Activated CD8-positive, alpha-beta T cell treated with anti-CD3 and anti-CD28 coated beads, Interleukin-2, amount 10 ng/mL, durations not matched to agents 7 days and 5 days (primary cell): Measurements from ENCODE around the gene DHX34. TPM values are rescaled to one million over a fixed set of nuclear protein-coding genes. Genes with fewer than 3 reads are reported as not detected.
A peak's percentile ranks its signal among the peaks of the same experiment; 100 is the strongest.
"Not testable (repeated sequence)": the region's sequence is repeated elsewhere in the genome, so short reads cannot be mapped to it uniquely, and the experiment has no call there.

Source experiments
- ATAC-seq: fragments of 150-1000 bp; cut with Tn5 transposase; one replicate; pipeline ENCODE4 v1.10.0; 2021; ENCODE audit warnings: moderate library complexity
- CTCF ChIA-PET: fragments of 350-600 bp; sonication (Branson Sonifier 250); formaldehyde crosslinking; loops from one replicate; lab custom pipeline; 2021; ENCODE audit warnings: antibody characterized with exemption; lab: Charles Lee
- POLR2A ChIA-PET: fragments of 350-600 bp; sonication (Branson Sonifier 250); formaldehyde crosslinking; loops from one replicate; lab custom pipeline; 2021; ENCODE audit warnings: antibody characterized with exemption; lab: Charles Lee
- DNase-seq: peaks from one replicate; pipeline ENCODE4 v3.0.0-alpha.2; 2020
- H3K27ac Mint-ChIP-seq: one replicate; pipeline ENCODE4 v1.8.0; 2021; ENCODE audit warnings: mild to moderate bottlenecking, mixed read lengths
- H3K27me3 Mint-ChIP-seq: one replicate; pipeline ENCODE4 v1.8.0; 2021; ENCODE audit warnings: low read depth, mixed read lengths
- H3K36me3 Mint-ChIP-seq: one replicate; pipeline ENCODE4 v1.8.0; 2021; ENCODE audit warnings: low read depth, mixed read lengths
- H3K4me1 Mint-ChIP-seq: one replicate; pipeline ENCODE4 v1.8.0; 2021; ENCODE audit warnings: low read depth, mixed read lengths
- H3K4me3 Mint-ChIP-seq: one replicate; pipeline ENCODE4 v1.8.0; 2021; ENCODE audit warnings: mild to moderate bottlenecking, mixed read lengths
- H3K9me3 Mint-ChIP-seq: one replicate; pipeline ENCODE4 v1.8.0; 2022; ENCODE audit warnings: mixed read lengths; ENCODE audit not compliant: insufficient read depth
- total RNA-seq, 2 experiments: library from RNA; stranded (reverse); gene quantifications; one replicate each; pipeline ENCODE4 v1.2.3, GENCODE V29; 2021

The DHX34 gene, protein sequence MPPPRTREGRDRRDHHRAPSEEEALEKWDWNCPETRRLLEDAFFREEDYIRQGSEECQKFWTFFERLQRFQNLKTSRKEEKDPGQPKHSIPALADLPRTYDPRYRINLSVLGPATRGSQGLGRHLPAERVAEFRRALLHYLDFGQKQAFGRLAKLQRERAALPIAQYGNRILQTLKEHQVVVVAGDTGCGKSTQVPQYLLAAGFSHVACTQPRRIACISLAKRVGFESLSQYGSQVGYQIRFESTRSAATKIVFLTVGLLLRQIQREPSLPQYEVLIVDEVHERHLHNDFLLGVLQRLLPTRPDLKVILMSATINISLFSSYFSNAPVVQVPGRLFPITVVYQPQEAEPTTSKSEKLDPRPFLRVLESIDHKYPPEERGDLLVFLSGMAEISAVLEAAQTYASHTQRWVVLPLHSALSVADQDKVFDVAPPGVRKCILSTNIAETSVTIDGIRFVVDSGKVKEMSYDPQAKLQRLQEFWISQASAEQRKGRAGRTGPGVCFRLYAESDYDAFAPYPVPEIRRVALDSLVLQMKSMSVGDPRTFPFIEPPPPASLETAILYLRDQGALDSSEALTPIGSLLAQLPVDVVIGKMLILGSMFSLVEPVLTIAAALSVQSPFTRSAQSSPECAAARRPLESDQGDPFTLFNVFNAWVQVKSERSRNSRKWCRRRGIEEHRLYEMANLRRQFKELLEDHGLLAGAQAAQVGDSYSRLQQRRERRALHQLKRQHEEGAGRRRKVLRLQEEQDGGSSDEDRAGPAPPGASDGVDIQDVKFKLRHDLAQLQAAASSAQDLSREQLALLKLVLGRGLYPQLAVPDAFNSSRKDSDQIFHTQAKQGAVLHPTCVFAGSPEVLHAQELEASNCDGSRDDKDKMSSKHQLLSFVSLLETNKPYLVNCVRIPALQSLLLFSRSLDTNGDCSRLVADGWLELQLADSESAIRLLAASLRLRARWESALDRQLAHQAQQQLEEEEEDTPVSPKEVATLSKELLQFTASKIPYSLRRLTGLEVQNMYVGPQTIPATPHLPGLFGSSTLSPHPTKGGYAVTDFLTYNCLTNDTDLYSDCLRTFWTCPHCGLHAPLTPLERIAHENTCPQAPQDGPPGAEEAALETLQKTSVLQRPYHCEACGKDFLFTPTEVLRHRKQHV
- 10 to 100 TPM; 12.6 to 13.1 TPM for total RNA-seq

DNA sequence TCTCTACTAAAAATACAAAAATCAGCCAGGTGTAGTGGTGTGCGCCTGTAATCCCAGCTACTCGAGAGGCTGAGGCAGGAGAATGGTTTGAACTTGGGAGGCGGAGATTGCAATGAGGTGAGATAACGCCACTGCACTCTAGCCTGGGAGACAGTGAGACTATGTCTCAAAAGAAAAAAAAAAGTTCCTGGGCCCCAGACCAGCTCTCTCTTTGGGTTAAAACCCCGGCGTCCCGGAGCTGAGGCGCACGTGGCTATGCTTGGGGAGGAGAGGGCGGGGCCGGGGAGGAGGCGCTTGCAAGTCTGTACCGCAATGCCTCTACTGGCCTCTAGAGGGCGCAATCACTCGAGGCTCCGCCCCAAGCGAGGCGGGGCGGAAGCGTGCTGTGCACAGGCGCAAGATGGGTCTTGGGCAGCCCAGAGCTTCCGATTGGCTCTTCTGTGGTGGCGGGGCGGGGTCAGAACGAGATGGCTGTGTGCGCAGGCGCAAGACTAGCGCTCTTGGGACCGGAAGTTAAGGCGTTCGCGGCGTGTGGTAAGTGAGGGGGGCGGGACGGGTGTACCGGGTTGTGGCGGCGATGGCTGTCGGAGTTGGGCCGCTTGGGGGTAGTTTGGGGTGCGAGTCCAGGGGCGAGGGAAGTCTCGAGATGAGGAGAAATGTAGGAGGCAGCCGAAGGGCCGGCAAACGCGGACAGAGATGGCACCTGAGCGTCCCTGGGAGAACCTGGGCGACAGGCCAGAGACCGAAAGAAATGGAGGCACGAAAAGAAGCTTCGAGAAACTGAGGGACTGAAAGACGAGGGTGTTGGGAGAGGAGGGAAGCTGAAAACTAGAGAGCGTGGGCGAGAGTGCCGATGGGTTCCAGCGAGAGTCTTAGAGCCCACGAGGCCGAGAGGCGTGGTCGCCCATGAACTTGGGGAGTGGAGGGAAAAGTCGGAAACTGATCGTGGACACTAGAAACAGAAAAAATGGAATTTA, at the start of gene DHX34:
DHX34 (plus strand) TSS at position 497 of the 977 bp plus-strand sequence. CDS start 3,716 bp downstream, outside the sequence.
- DNase-seq (peak; percentile 99), ATAC-seq (peak; percentile 99)
- Mint-ChIP-seq H3K9me3 (no peaks in the 10 kb centered on the region), H3K36me3 (peaks cover 17% of the 10 kb centered on the region), H3K4me1 (peaks cover 37% of the 10 kb centered on the region), H3K27me3 (no peaks in the 10 kb centered on the region), H3K27ac (peak within 1 kb of the TSS; percentile 93), H3K4me3 (peak within 1 kb of the TSS; percentile 97)
- ChIA-PET POLR2A (interaction anchor here (0.6 to 1.8 kb wide), 10 partner anchors 12 to 1164 kb away, joined by 3 to 5 read pairs (median 3); no protein-coding TSS in a partner anchor), CTCF (interaction anchor here (0.5 to 2.8 kb wide), 39 partner anchors 8 to 854 kb away, joined by 3 to 25 read pairs (median 6); partner anchors contain the start of genes C5AR1, C5AR2, INAFM1 and KPTN)

DNA sequence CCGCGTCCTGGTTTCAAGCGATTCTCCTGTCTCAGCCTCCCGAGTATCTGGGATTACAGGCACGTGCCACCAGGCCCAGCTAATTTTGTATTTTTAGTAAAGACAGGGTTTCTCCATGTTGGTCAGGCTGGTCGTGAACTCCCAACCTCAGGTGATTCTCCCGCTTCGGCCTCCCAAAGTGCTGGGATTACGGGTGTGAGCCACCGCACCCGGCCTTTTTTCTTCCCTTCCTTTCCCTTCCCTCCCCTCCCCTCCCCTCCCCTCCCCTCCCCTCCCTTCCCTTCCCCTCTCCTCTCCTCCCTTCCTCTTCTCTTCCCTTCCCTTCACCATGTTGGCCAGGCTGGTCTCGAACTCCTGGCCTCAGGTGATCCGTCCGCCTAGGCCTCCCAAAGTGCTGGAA, 48.2 kb upstream of the DHX34 start:
- H3K9me3 Mint-ChIP-seq, DNase-seq, POLR2A ChIA-PET, ATAC-seq, H3K4me3 Mint-ChIP-seq, H3K27me3 Mint-ChIP-seq, H3K36me3 Mint-ChIP-seq, H3K27ac Mint-ChIP-seq: not testable (repeated sequence)
- peaks cover 22% of the 10 kb centered on the region for H3K4me1 Mint-ChIP-seq
- CTCF ChIA-PET, result interaction anchor here (1.3 kb wide), 1 partner anchor 91 kb away, joined by 4 read pairs; no protein-coding TSS in a partner anchor

DNA sequence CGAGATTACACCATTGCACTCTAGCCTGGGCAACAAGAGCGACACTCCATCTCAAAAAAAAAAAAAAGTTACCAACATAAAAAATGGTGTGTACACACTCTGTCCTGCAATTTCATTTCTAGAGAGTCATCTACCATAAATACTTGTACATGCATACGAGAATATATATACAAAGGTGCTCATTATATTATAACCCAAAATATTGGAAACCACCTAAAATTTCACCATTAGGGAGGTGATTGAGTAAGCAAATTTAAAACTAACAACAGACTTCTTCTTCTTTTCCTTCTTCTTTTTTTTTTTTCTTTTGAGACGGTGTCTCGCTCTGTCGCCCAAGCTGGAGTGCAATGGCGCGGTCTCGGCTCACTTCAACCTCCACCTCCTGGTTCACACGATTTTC, 46.9 kb upstream of the DHX34 start:
- Mint-ChIP-seq H3K4me3 (no peak overlapping the region), H3K27me3 (no peaks in the 10 kb centered on the region), H3K27ac (no peak overlapping the region), H3K9me3 (no peaks in the 10 kb centered on the region), H3K4me1 (peaks cover 18% of the 10 kb centered on the region), H3K36me3 (no peaks in the 10 kb centered on the region)
- DNase-seq, result no peak
- ChIA-PET CTCF (interaction anchor here (1.3 kb wide), 1 partner anchor 90 kb away, joined by 4 read pairs; no protein-coding TSS in a partner anchor), POLR2A (interaction anchor here (0.7 kb wide), 1 partner anchor 15 kb away, joined by 3 read pairs; no protein-coding TSS in a partner anchor)
- no peak for ATAC-seq

DNA sequence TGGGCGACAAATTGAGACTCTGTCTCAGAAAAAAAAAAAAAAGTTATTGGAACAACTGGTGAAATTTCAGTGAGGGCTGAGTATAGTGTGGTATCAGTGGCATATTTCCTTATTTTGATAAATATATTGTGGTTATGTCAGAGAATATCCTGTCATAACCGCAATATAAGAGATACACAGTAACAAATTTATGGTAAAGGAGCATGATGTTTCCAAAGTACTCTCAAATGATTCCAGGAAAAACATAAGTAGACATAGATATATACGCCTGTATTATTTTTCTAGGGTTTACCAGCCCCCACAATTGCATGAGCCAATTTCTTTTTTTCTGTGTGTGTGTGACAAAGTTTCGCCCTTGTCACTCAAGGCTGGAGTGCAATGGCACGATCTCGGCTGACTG, 45.1 kb upstream of the DHX34 start:
- DNase-seq, result no peak
- ATAC-seq, result no peak
- ChIA-PET POLR2A (no interaction called here), CTCF (interaction anchor here (1.1 to 1.5 kb wide), 2 partner anchors 8 to 125 kb away, joined by 5 to 7 read pairs; no protein-coding TSS in a partner anchor)
- H3K9me3 Mint-ChIP-seq, result no peaks in the 10 kb centered on the region
- no peaks in the 10 kb centered on the region for H3K36me3 Mint-ChIP-seq
- no peak overlapping the region for H3K4me3 Mint-ChIP-seq
- peaks cover 18% of the 10 kb centered on the region for H3K4me1 Mint-ChIP-seq
- H3K27ac Mint-ChIP-seq, result no peak overlapping the region
- H3K27me3 Mint-ChIP-seq, result no peaks in the 10 kb centered on the region

DNA sequence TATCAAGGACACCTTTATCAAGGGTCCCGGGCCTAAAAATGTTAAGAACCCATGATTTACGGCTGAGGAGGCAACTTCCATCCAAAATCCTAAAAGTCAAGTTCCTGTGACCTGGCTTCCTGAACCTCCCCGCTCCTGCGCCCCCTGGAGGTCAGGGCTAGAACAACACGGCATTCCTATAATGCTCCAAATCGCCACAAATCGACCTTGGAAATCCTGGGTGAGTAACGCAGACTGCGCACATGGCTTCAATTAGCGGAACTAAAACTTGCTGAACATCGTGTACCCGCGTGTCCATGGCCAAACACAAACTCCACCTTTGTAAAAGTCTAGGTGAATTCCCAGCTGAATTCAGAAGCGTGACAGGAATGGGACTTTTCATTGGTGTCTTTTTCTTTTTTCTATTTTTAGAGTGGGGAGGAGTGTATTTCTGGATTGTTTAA, 43.8 kb upstream of the DHX34 start:
- CTCF ChIA-PET, result interaction anchor here (0.7 to 1.9 kb wide), 10 partner anchors 9 to 123 kb away, joined by 3 to 11 read pairs (median 4); partner anchors contain the start of gene DHX34
- Mint-ChIP-seq H3K9me3 (no peaks in the 10 kb centered on the region), H3K27ac (no peak overlapping the region), H3K4me1 (peaks cover 12% of the 10 kb centered on the region), H3K4me3 (no peak overlapping the region), H3K27me3 (no peaks in the 10 kb centered on the region), H3K36me3 (no peaks in the 10 kb centered on the region)
- no peak for ATAC-seq
- POLR2A ChIA-PET, result no interaction called here
- peak; percentile 55 for DNase-seq

DNA sequence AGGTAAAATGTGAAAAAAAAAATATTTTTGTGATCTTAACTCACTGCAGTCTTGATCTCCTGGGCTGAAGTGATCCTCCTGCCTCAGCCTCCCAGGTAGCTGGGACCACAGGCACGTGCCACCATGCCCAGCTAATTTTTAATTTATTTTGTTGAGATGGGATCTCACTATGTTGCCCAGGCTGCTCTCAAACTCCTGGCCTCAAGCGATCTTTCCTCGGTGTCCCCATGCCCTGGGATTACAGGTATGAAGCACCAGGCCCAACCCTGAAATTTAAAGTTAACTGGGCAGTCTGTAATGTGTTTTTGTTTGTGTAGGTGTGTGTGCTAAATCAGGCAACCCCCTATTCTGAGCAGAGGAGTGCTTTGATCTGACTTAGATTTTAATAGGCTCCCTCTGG, 42.8 kb upstream of the DHX34 start:
- Mint-ChIP-seq H3K4me1 (peaks cover 9% of the 10 kb centered on the region), H3K36me3 (no peaks in the 10 kb centered on the region), H3K27ac (no peak overlapping the region), H3K9me3 (no peaks in the 10 kb centered on the region), H3K27me3 (no peaks in the 10 kb centered on the region), H3K4me3 (no peak overlapping the region)
- DNase-seq, result no peak
- ATAC-seq, result no peak
- ChIA-PET CTCF (interaction anchor here (0.7 to 1.9 kb wide), 7 partner anchors 10 to 175 kb away, joined by 3 to 11 read pairs (median 4); partner anchors contain the start of gene DHX34), POLR2A (no interaction called here)

DNA sequence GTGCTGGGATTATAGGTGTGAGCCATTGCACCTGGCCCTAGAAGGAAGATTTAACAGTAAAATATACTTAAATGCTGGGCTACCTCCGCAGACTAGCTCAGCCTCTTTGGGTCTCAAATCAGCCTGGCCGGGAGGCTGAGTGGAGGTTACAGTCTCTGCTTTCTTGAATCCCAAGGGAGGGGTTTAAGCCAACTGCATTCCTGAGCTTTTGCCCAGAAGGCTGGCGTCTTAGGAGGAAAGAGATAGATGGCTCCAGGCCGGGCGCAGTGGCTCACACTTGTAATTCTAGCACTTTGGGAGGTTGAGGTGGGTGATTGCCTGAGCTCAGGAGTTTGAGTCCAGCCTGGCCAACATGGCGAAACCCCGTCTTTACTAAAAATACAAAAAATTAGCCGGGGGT, 40.1 kb upstream of the DHX34 start:
- no peaks in the 10 kb centered on the region for H3K36me3 Mint-ChIP-seq
- CTCF ChIA-PET, result interaction anchor here (0.6 to 2.0 kb wide), 4 partner anchors 9 to 82 kb away, joined by 3 to 8 read pairs (median 3); partner anchors contain the start of gene DHX34
- H3K27ac Mint-ChIP-seq, result no peak overlapping the region
- ATAC-seq (no peak), DNase-seq (no peak)
- H3K27me3 Mint-ChIP-seq, result peaks cover 3% of the 10 kb centered on the region
- no peaks in the 10 kb centered on the region for H3K9me3 Mint-ChIP-seq
- POLR2A ChIA-PET, result no interaction called here
- peaks cover 6% of the 10 kb centered on the region for H3K4me1 Mint-ChIP-seq
- no peak overlapping the region for H3K4me3 Mint-ChIP-seq

DNA sequence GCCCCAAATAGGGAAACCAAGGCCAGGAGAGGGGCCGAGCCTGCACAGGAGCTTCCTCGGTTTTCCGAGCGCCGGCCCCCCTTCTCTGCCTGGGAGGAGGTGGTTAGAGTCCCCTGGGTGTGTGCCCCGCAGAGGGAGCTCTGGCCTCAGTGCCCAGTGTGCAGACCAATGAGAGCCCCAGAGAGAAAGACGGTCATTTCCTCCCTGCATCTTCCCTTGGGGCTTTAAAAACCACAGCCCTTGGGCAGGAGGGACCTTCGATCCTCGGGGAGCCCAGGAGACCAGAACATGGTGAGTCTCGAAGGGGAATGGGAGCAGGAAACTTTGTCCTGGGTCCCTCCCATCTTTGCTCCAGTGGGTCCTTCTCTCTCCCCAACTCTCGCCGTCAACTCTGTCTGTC, 39.5 kb upstream of the DHX34 start, which contains the start of gene C5AR1:
C5AR1 (plus strand) TSS at position 254 of the 400 bp plus-strand sequence; CDS start at position 289, 35 bp downstream.
- Mint-ChIP-seq H3K27ac (no peak within 1 kb of the TSS), H3K36me3 (no peaks in the 10 kb centered on the region), H3K4me1 (peaks cover 5% of the 10 kb centered on the region), H3K9me3 (no peaks in the 10 kb centered on the region), H3K4me3 (no peak within 1 kb of the TSS), H3K27me3 (peaks cover 3% of the 10 kb centered on the region)
- ChIA-PET CTCF (interaction anchor here (0.6 to 2.0 kb wide), 2 partner anchors 13 to 39 kb away, joined by 3 to 8 read pairs; partner anchors contain the start of gene DHX34), POLR2A (no interaction called here)
- ATAC-seq (no peak), DNase-seq (no peak)

DNA sequence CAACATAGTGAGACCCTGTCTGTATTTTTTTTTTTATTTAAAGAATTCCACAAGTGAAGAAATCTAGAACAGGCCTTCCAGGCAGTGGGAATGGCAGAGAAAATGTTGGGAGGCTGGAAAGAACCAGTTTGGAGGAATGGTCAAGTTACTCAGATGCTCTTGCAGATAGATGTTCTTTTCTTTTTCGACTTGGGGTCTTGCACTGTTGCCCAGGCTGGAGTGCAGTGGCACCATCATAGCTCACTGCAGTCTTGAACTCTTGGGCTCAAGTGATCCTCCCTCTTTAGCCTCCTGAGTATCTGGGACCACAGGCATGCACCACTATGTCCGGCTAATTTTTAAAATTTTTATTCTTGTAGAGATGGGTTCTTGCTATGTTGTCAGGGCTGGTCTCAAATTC, 38.8 kb upstream of the DHX34 start:
- Mint-ChIP-seq H3K4me1 (peaks cover 1% of the 10 kb centered on the region), H3K9me3 (no peaks in the 10 kb centered on the region)

DNA sequence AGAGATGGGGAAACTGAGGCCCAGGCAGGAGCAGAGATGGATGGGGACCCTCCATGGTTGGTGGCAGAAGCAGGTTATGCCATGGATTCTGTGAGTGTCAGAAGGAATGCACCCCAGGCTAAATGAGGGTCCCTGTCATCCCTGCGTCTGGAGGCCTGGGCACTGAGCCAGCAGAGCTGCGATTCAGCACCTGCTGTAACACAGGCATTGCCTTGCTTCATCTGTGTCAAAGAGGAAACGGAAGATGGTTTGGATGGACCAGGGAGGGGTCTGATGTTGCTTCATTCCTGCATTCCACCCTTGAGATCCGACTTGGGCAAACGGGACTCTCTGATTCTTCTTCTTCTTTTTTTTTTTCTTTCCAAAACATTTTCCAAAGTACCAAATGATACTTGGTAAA, 38.3 kb upstream of the DHX34 start:
- H3K36me3 Mint-ChIP-seq, result no peaks in the 10 kb centered on the region
- H3K4me3 Mint-ChIP-seq, result no peak overlapping the region
- CTCF ChIA-PET, result no interaction called here
- no peaks in the 10 kb centered on the region for H3K4me1 Mint-ChIP-seq
- ATAC-seq, result no peak
- DNase-seq, result no peak
- no peaks in the 10 kb centered on the region for H3K9me3 Mint-ChIP-seq
- POLR2A ChIA-PET, result no interaction called here
- peaks cover 4% of the 10 kb centered on the region for H3K27me3 Mint-ChIP-seq
- H3K27ac Mint-ChIP-seq, result no peak overlapping the region

More for the DNA sequence above, 38.8 kb upstream of the DHX34 start:
- Mint-ChIP-seq H3K4me3 (no peak overlapping the region), H3K36me3 (no peaks in the 10 kb centered on the region), H3K27me3 (peaks cover 3% of the 10 kb centered on the region), H3K27ac (no peak overlapping the region)
- ChIA-PET CTCF (no interaction called here), POLR2A (no interaction called here)
- no peak for ATAC-seq
- no peak for DNase-seq
